GM18520 (cell line): ENCODE data around the gene PRSS56.

Experiments used
- ATAC-seq: cut with Tn5 transposase; IDR thresholded peaks from one replicate; pipeline ENCODE4 v1.9.1; 2021; ENCODE audit not compliant: unreplicated experiment

Gene PRSS56

DNA sequence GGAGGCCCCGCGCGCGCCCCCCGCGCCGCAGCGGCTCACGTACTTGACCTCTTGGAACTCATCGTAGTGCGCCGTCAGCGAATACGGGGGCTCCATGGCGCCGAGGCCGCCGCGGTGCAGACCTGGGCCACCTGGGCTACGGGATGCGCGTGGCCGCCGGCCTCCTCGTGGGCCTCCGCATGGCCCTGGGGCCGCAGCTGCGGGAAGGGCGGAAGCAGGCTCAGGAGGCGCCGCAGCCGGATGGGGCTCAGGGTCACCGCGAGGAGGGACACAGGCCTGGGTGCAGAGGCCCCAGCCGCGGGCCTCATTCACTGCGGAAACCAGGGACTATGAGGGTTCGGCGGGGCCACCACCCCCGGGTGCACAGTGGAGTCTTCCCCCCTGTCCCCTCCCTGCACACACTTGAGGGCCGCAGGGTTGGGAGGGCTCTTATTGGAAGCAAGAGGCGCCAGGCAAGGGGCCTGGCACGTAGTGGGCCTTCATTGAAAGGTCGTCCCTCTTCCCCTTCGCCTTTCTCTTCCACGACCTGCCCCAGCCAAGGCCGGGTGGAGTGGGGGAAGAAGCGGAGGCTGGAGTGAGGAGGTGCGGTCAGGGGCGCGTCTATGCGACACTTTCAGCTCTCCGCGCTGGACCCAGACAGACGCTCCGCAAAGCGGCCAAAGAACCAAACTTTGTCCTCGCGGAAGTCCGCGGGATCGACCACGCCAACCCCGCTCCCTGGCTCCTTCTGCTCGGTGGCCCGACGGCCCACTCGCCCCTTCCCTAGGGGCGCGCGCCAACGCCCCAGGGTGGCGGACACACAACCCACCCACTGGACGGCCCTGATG, 33.4 kb upstream of the PRSS56 start:
- ATAC-seq, result no peak

DNA sequence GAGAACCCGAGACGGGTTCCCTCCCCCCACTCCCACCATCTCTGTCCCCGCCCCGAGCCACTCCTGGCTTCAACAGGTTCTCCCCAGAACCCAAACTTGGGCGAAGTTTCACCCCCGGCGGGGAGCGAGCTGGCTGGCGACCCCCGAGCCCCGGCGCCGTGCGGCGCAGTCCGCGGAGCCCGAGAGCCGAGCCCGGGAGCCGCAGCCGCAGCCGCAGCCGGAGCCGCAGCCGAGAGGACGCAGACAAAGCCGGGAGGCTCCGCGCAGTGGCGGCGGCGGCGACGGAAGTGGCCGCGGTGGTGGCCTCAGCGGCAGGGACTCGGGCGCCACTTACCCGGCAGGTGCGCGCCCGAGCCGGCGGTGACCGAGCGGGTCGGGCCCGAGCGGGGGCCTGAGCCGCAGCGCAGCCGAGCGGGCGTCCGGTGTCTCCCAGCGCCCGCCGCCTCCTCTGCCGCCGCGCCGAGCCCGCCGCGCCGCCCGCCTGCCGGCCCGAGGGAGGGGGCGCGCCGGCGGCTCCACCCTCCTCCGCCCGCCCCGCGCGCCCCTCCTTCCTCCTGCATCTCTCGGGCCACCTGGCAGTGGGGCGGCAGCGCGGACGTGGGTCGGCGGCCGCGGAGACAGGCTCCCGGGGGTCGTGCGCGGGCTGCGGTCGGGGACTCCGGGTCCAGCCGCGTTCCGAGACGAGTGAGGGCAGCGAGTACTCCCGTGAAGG, 32.6 kb upstream of the PRSS56 start, which contains the start of gene ECEL1:
ECEL1 (minus strand) TSS at position 450 of the 712 bp plus-strand sequence. CDS start 1,181 bp downstream, outside the sequence.
- no peak for ATAC-seq

DNA sequence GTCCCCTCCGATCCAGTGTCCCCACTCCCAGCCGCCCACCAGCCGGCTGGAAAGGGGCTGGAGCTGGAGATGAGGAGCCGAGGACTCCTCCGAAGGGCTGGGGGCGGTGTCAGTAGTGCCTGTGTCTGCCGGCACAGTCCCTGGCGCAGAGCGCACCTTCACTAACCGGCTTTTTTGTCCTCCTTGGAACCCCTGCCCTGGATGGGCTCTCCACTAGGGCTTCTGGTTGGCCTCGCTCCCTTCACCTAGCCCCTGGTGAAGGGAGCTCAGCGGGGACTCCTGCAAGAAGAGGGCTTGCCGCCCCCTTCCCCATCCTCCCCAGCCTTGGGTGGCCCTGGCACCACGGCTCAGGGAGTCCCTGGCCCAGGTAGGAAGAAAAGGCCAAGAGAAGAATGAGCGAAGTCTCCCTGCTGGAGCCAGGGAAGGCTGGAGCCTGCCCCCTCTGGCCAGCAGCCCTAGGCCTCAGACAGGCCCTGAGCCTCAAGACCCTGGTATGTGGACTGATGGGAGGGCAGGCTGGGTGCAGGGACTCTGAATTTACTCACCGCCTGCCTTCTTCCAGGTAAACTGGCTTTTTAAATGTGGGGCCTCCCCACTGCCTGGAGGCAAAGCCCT, 32.0 kb upstream of the PRSS56 start:
- no peak for ATAC-seq

DNA sequence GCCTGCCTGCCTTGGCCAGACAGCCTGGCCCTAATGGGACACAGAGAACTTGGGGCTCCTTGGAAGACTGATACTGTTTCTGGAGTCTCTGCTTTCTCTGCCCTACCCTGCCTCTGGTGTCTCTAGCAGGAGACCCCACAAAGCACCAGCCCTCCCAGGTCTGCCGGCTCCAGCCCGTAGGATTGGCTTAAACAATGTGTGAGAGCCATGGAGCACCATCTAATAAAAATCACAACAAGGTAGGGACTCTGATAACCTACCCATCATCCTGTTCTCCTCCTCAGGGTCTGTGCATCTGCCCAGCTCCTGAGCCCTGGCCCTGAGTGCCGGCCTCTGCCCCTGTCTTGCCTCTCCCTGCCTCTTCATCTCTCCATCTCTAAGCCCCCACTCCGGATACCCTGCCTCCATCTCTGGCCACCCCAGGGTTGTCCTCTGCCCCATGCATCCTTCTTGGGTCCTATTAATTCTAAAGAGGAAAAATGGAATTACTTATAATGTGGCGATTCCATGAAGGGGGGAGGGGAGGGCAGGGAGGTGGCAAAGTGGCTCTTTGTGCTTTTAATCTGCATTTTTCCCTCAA, 31.4 kb upstream of the PRSS56 start:
- no peak for ATAC-seq

DNA sequence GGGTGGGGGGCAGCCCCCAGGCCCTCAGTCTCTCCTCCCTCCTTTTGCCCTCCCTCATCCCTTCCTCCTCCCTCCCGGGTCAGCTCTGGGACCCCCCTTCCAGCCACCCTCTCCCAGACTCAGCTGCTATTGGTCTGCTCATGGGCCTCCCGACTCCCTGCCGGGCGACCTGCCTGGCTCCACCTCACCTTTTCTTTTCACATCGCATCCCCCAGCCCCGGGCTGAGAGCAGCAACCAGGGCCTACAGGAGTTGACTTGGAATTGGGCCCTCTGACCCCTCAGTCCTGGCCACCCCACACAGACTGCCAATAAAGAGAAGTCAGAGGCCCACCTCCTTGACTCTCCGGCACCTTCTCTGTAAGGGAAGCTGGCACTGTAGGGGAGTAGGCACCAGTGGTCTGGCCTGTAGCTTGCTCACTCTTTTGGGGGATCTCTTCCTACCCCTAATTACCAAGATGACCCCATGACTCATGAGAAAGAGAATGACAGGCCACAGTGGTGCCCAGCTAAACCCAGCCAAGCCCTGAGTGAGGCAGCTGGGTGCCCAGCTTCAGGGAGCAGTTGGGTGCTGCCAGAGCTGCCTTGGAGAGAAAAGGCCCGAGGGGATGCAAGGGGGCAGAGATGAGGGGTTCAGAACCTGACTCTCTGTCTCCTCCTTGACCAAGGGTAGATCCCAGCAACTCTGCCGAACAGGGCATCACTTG, 30.5 kb upstream of the PRSS56 start:
- ATAC-seq, result no peak

DNA sequence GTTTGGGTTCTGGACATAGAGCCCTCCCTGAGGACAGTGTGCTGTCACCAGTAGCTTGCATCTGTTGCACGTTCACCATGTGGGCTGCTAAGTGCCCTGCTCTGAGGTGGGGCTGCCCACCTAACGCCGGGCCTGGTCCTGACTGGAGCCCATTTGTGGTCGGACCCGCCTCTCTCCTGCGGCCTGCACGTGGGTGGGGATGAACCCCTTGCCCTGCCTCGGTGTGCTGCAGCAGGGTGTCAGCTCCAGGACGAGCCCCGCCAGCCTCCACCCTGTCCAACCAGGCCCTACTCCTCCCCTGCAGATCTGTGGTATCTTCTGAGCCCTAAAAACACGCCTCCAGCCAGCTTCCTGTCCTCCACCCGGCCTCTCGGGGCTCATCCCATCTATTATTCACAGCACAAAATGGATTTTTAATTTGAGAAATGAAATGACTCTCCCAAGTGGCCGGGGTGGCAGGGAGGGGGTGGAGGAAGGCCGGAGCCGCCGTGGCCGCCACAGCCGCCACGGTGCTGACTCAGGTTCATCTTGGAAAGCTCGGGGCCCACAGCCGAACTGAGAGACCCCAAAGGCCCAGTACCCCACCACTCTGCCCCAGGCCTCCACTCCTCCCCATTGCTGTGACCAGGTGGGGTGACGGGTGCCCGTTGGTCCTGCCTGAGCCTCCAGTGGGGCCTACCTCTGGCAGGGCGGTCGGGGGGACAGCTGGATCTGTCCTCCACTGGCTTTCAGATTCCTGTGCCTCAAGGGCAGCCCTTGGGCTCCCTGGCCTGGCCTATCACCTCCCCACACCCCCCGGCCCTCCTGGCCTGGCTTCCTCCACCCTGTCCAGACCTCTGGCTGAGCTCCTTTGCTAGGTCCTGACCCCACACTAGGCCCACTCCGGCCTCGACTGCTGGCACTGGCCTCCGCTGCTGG, 29.7 kb upstream of the PRSS56 start:
- no peak for ATAC-seq

DNA sequence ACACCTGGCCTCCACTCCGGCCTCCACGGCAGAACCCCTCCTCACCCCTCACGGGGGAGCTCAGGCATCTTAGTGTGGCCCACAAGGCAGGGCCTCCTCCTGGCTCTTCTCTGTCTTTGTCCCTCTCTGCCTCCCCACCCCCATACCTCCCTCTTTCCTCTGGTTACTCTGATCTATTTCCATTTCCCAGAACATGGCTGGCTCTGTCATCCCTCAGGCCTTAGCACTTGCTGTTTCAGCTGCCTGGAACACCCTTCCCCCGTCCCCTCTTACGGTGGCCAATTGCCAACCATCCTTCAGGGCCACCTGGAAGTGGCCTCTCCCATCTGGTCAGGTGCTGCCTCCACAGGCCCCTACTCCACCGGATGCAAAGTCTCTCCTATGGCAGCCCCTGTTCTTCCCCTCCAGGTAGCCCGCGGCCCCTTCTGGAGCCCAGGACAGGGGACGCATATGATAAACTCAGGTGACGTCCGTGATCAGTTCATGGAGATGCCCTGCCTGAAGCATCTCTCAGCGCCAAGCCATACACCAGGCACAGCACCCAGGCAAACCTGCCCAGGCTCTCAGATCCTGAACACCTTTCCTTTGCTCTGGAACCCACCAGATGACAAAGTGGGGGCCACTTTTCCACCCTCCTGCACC, 28.9 kb upstream of the PRSS56 start:
- no peak for ATAC-seq

DNA sequence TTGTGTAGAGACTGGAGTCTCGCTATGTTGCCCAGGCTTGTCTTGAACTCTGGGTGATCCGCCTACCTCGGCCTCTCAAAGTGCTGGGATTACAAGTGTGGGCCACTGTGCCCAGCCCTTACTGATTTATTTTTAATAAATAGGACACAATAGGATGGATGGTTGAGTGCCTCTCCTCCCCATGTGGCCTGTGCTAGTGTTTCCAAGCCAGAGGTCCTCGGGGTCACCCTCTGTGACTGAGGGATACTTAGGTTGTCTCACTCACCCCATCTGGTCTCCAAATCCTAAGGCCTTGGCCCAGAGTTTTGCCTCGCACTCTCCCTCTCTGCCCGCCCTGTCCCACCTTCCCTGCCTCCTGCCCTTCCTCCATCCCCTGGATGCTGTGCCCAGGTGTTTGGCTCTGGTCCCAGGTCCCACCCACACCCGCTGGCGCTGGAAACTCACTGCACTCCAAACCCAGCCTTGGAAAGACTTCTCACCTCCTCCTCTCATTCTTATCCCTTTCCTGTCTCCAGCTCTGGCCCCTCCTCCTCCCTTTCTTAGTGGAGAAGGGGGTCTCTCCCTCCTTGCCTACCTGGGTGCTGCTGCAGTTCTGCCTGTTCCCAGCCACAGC, 27.8 kb upstream of the PRSS56 start:
- ATAC-seq, result no peak

DNA sequence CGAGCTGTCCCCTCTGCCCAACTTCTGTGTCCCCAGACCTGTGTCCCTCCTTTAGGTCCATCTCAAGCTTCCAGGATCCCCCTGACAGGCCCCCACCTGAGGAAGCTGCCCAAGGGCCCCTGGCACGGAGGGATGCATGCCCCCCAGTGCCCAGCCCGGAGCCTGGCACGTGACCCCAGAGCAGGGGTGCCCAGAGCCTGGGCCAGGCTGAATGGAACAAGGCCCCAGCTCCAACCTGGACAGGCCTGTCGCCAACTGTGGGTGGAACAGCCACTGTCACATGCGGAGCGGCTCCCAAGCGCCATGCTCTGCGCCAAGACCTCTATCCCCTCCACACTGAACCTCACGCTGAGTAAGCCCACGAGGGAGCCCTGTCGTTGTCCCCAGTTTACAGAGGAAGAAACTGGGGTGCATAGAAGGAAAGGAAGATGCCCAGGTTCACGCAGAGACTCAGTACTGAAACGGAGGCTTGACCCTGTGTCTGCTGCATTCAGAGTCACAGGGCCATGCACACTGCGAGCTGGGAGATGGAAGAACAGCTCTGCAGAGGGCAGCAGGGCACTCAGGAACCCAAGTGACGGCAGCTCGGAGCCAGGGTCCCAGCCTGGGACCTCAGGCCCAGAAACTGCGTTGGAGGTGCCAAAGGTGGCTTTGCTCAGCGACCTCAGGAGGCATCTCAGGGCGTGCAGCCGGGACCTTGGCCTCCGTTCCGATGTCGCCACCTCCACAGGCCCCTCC, 27.1 kb upstream of the PRSS56 start:
- no peak for ATAC-seq

DNA sequence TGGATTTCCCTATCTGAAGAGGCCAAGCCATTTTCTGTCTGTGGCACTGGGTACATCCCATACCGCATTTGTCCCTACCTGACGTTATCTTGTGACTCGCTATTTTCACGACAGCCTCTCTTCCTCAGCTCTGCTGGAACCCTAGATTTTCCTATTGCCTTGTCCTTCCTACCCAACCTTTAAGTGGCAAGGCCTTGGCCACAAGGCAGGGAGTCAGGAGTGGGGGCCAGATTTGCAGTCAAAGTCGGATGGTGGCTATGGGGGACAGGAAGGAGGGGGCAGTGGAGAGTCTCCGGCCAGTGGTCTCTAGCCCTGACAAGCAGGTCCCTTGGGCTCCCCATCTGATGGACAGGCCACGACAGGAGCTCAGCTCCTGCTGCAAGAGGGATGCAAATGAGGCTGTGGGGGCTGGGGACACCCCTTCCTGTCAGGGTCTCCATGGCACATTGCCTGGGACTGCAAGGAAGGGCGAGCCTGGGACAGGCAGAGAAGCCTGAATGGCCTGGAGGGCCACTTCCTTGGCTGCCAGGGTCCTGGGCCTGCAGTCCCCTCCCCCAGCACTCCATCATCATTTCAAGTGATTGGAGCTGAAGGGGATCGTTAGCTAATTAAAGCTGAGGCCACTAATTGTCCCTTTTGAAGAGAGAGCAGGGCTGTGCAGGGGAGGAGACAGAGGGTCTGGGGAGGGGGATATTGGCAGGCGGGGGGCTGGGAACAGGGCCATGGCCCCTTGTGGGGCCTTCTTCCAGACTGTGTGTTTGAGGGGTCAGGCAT, 26.3 kb upstream of the PRSS56 start:
- no peak for ATAC-seq

DNA sequence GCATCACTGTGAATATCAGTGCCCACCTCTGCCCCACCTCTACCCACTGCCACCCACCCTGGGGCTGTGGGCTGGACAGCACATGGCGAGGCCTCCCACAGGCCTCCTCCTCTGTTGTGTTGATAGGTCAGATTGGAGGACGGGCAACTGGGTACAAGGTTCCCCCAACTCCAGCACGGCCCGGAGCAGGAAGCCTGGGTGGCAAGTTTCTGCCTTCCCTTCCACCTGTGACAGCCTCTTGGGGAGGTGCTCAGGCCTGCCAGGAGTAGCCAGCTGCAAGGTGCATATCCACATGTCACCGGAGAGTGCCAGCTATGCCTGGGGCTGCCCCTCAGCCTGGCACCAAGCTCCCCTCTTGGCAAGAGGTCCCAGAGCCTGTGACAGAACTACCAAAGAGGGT, 25.6 kb upstream of the PRSS56 start:
- ATAC-seq, result no peak

DNA sequence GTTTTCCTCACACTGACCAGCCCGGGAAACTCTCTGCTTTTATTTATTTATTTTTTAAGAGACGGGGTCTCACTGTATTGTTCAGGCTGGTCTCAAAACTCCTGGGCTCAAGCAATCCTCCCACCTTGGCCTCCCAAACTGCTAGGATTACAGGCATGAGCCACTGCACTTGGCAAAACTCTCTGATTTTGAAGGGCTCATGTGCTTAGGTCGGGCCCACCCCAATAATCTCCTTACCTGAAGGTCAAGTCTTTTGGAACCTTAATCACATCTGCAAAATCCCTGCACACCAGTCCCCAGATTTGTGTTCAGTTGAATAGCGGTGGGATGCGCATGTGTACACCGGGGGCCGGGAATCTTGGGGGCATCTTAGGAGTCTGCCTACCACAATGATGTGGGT, 24.9 kb upstream of the PRSS56 start:
- ATAC-seq, result no peak

DNA sequence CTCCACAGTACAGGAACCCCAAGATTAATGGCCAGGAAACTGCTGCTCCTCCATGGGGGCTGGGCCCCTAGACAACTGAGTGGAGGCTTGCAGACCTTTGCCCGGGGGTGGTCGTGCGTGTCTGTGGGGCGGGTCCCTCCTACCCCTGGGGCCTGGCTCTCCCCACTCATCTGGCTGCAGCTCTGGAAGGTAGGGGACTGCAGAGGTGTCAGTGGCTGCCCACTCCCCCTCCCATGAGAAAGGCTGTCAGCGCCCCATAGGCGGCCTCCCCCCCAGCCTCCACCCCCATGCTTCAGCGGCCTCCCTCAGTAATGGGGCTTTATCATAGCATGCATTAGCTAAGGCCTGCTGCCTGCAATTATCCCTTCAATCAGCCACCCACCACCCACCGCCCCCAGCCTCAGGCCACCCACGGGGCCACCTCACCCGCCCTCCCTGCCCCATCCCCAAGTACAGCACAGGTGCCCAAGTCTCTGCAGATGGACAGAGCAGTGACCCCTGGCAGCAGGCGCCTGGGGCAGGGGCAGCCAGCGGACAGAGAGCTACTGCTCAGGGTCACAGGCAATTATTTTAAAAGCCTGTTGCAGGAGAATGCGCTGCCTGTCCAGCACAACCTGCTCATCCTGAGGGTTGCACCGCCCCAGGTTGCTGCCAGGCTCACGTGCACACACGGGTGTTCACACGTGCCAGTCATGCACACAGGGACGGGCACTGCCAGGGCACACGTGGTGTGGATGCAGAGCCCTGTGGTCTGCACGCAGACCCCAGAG, 23.5 kb upstream of the PRSS56 start:
- no peak for ATAC-seq

DNA sequence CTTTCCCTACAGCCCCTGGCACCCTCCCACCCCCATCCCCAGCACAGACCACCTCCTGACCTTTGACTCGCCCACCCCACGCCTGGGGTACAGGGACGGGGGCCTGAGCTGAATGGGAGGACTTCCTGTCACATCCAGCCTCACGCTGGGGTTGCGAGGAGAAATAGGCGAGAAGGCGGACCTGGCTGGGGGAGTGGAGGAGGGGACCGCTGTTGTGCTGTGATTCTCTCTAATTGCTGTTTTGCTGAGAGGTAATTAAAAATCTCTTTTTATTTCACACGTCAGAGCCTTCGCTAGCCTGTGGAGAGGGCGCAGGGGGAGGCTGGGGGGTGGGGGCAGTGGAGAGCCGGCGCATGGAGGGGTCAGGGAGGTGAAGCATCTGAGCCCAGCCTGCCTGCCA, 22.8 kb upstream of the PRSS56 start:
- ATAC-seq, result no peak

DNA sequence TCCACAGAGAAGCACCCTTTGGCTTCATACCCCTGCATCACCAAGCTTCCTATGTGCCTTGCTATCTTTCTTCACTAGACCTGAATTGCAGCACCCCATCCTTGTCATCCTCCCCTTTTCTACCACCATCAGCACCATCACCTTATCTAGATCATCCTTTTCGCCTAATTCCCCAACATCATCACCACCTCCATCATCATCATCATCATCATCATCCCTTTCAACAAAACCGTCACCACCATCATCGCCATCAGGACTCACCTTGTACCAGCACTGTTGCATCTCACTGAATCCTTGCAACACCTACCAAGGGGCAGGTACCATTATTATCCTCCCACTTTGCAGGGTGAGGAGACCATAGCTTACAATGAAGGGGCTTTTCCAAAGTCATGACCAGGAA, 21.7 kb upstream of the PRSS56 start:
- no peak for ATAC-seq

DNA sequence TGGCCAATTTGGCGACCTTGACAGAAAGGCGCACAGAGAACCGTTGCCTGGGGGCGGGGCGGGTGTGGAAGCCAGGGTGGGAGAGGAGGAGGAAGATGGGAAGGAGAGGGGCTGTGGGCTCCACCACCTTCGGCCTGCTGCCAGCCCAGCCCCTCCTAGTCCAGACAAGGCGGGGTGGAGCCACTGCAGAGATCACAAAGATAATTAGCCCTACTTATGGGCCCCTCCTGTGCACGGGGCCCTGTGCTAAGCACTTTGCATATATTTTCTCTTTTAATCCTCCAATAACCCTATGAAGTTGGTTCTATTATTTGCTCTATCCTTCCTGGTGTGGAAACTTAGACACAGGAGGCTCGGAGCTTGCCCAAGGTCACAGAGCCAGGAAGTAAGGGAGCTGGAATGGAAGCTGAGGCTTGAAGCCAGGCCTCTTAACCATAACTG, 18.8 kb upstream of the PRSS56 start:
- no peak for ATAC-seq
